CD14-positive monocyte (primary cell): Measurements from ENCODE around the gene RASA4B. TPM values are rescaled to one million over a fixed set of nuclear protein-coding genes. Genes with fewer than 3 reads are reported as not detected.
"Not testable (repeated sequence)": the region's sequence is repeated elsewhere in the genome, so short reads cannot be mapped to it uniquely, and the experiment has no call there.

Source experiments
- DNase-seq, 3 donors: peaks; one replicate each; pipeline ENCODE4 v3.0.0-alpha.2; 2011 to 2022
- H2AFZ ChIP-seq: 2 replicates; pipeline ENCODE4 v1.6.0; 2012; ENCODE audit warnings: mild to moderate bottlenecking, low read depth, low read length, inconsistent platforms; ENCODE audit not compliant: insufficient read depth, poor library complexity, severe bottlenecking
- H3K27ac ChIP-seq, 2 donors: 1 replicate in 1 of 2; 2 replicates in 1 of 2; pipeline ENCODE4 v1.5.1; 2012 to 2013; ENCODE audit warnings: low read length in 2 of 2, control low read depth in 1 of 2, inconsistent platforms in 1 of 2, low read depth in 1 of 2, mild to moderate bottlenecking in 1 of 2
- H3K27me3 ChIP-seq, 2 donors: one replicate each; pipeline versions ENCODE4 v1.6.0 to v1.6.1; 2011 to 2013; ENCODE audit warnings: low read length in 2 of 2; ENCODE audit not compliant: control insufficient read depth in 2 of 2, insufficient read depth in 2 of 2
- H3K36me3 ChIP-seq, 2 donors: replicated peaks in 1 of 2; 1 replicate in 1 of 2; 2 replicates in 1 of 2; pipeline versions ENCODE4 v1.5.1 to v1.6.1; 2012 to 2013; ENCODE audit warnings: low read length in 2 of 2, control low read depth in 1 of 2, inconsistent platforms in 1 of 2, mild to moderate bottlenecking in 1 of 2; ENCODE audit not compliant: insufficient read depth in 2 of 2, control insufficient read depth in 1 of 2
- H3K4me1 ChIP-seq, 2 donors: 1 replicate in 1 of 2; 2 replicates in 1 of 2; pipeline versions ENCODE4 v1.5.1 to v1.6.1; 2012 to 2013; ENCODE audit warnings: low read length in 2 of 2, control low read depth in 1 of 2, inconsistent platforms in 1 of 2, mild to moderate bottlenecking in 1 of 2, moderate library complexity in 1 of 2; ENCODE audit not compliant: insufficient read depth in 2 of 2, control insufficient read depth in 1 of 2
- H3K4me2 ChIP-seq: replicated peaks from 2 replicates; pipeline ENCODE3; 2012; ENCODE audit warnings: low read length, moderate library complexity, mild to moderate bottlenecking; ENCODE audit not compliant: poor library complexity, severe bottlenecking; ENCODE audit errors: extremely low read depth
- H3K4me3 ChIP-seq, 3 experiments: fragments of 200-600 bp in 1 of 3; sonication (generic) in 1 of 3; replicated peaks in 1 of 3; 1 replicate in 2 of 3; 2 replicates in 1 of 3; pipeline ENCODE4 v1.5.1; 2011 to 2013; ENCODE audit warnings: low read length in 3 of 3, mild to moderate bottlenecking in 3 of 3, control low read depth in 2 of 3, low read depth in 2 of 3, inconsistent platforms in 1 of 3, moderate library complexity in 1 of 3
- H3K79me2 ChIP-seq: 2 replicates; pipeline ENCODE4 v1.6.0; 2012; ENCODE audit warnings: mild to moderate bottlenecking, control low read depth, inconsistent platforms, low read length, moderate library complexity; ENCODE audit not compliant: insufficient read depth
- H3K9ac ChIP-seq: 2 replicates; pipeline ENCODE4 v1.6.0; 2017; ENCODE audit warnings: low read length, mild to moderate bottlenecking; ENCODE audit not compliant: insufficient read depth, poor library complexity, severe bottlenecking
- H3K9me3 ChIP-seq, 2 donors: replicated peaks in 1 of 2; 1 replicate in 1 of 2; 2 replicates in 1 of 2; pipeline versions ENCODE4 v1.5.1 to v1.6.1; 2012 to 2013; ENCODE audit warnings: low read length in 2 of 2, control low read depth in 1 of 2; ENCODE audit not compliant: control insufficient read depth in 1 of 2, insufficient read depth in 1 of 2
- H4K20me1 ChIP-seq: 2 replicates; pipeline ENCODE4 v1.6.0; 2012; ENCODE audit warnings: mild to moderate bottlenecking, low read length, control low read depth, moderate library complexity; ENCODE audit not compliant: insufficient read depth
- H3K27ac Mint-ChIP-seq, 7 donors: one replicate each; pipeline ENCODE4 v1.8.0; 2020; ENCODE audit warnings: mild to moderate bottlenecking in 7 of 7, mixed read lengths in 7 of 7, moderate library complexity in 6 of 7, inconsistent platforms in 2 of 7
- H3K27me3 Mint-ChIP-seq, 3 donors: one replicate each; pipeline ENCODE4 v1.8.0; 2021 to 2022; ENCODE audit warnings: low read depth in 3 of 3, mild to moderate bottlenecking in 3 of 3, mixed read lengths in 3 of 3, moderate library complexity in 3 of 3, inconsistent platforms in 1 of 3
- H3K36me3 Mint-ChIP-seq, 2 donors: one replicate each; pipeline ENCODE4 v1.8.0; 2020; ENCODE audit warnings: mixed read lengths in 2 of 2, inconsistent platforms in 1 of 2, mild to moderate bottlenecking in 1 of 2
- H3K4me1 Mint-ChIP-seq: one replicate; pipeline ENCODE4 v1.8.0; 2020; ENCODE audit warnings: mild to moderate bottlenecking, mixed read lengths
- H3K4me3 Mint-ChIP-seq, 2 donors: one replicate each; pipeline ENCODE4 v1.8.0; 2020; ENCODE audit warnings: mild to moderate bottlenecking in 2 of 2, mixed read lengths in 2 of 2, moderate library complexity in 1 of 2
- H3K9me3 Mint-ChIP-seq, 7 donors: one replicate each; pipeline ENCODE4 v1.8.0; 2020 to 2022; ENCODE audit warnings: mixed read lengths in 7 of 7, mild to moderate bottlenecking in 6 of 7, moderate library complexity in 6 of 7, inconsistent platforms in 2 of 7
- WGBS: methylation state at CpG from one replicate; pipeline ENCODE4 v1.1.5; 2013; ENCODE audit warnings: missing lambda C conversion rate; ENCODE audit not compliant: insufficient coverage; 5-methylcytosine and 5-hydroxymethylcytosine counted together
- intact Hi-C, 2 donors: fragments of 100-400 bp; cut with micrococcal nuclease; formaldehyde crosslinking; loops; one replicate each; pipeline versions ENCODE4 v1.15.0 to v1.15.1; 2023
- polyA plus RNA-seq, 3 donors: library from polyadenylated mRNA; depleted of rRNA in 1 of 3; unstranded in 2 of 3; stranded (reverse) in 1 of 3; fragments of 300-500 nt in 2 of 3; fragments of >200 nt in 1 of 3; fragmentation: Illumina TruSeq in 2 of 3; gene quantifications; 1 replicate in 2 of 3; 2 replicates in 1 of 3; pipeline ENCODE4 v1.2.3, GENCODE V29; 2012 to 2021

The RASA4B gene
- polyA plus RNA-seq, 3 donors, result 6.3 to 24.1 (median 20.1) TPM

DNA sequence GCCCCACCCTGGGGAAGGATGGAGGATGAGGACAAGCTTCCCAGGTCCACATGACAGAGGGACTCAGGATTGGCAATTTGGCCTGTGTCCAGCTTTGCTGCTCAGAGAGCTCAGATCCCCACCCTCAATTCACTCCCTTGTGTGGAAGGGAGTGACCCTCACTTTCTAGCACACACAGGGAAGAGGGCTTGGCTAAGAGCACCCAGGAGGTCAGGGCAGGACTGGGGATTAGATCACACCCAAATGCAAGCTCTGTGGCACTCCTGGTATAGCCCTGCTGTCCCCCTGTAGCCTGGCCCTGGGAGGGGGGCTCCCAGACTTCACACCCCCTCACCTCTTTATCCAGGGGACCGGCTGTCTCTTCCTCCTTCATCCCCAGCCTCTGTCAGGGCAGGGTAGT, 26.8 kb upstream of the RASA4B start:
- DNase-seq, H3K36me3 Mint-ChIP-seq, H3K27me3 ChIP-seq, H3K4me3 Mint-ChIP-seq, intact Hi-C loops, H3K27ac ChIP-seq, H3K9me3 ChIP-seq, H2AFZ ChIP-seq, H3K27ac Mint-ChIP-seq, H3K27me3 Mint-ChIP-seq, H4K20me1 ChIP-seq, H3K9me3 Mint-ChIP-seq, H3K36me3 ChIP-seq, H3K4me2 ChIP-seq, H3K79me2 ChIP-seq, H3K9ac ChIP-seq, H3K4me3 ChIP-seq, H3K4me1 ChIP-seq, H3K4me1 Mint-ChIP-seq: not testable (repeated sequence)
- no CpG with 5 or more reads among the region's 1 CpG for WGBS

DNA sequence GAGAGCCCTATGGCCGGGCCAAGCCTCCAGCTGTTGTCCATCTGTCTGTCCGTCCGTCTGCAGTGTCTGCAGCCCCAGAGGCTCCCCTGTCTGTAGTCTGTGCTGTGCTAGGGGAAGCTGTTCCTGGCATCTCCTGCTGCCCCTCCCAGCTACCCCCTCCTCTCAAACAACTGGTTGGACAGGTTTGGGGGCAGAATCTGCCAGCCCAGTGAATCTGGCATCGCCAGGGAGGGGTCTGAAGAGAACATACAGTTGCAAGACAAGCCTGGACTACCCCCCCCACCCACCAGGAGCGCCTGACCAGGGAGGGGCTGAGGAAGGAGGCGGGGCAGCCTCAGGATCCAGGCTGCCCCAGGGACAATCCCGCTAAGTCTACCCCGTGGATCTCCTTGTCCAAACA, 26.0 kb upstream of the RASA4B start, which contains the start of gene UPK3BL2:
Gene UPK3BL2 (minus strand): TSS at position 101 of the 400 bp plus-strand sequence. CDS start 60 bp downstream, at position 41.
- H2AFZ ChIP-seq, H3K4me3 Mint-ChIP-seq, H3K4me1 ChIP-seq, H3K27ac ChIP-seq, H3K4me2 ChIP-seq, H3K36me3 Mint-ChIP-seq, H3K9me3 ChIP-seq, intact Hi-C loops, H3K4me3 ChIP-seq, H3K4me1 Mint-ChIP-seq, H4K20me1 ChIP-seq, DNase-seq, H3K27me3 Mint-ChIP-seq, H3K79me2 ChIP-seq, H3K36me3 ChIP-seq, H3K27ac Mint-ChIP-seq, H3K9me3 Mint-ChIP-seq, H3K9ac ChIP-seq, H3K27me3 ChIP-seq: not testable (repeated sequence)
- WGBS, result no CpG with 5 or more reads among the region's 8 CpGs

DNA sequence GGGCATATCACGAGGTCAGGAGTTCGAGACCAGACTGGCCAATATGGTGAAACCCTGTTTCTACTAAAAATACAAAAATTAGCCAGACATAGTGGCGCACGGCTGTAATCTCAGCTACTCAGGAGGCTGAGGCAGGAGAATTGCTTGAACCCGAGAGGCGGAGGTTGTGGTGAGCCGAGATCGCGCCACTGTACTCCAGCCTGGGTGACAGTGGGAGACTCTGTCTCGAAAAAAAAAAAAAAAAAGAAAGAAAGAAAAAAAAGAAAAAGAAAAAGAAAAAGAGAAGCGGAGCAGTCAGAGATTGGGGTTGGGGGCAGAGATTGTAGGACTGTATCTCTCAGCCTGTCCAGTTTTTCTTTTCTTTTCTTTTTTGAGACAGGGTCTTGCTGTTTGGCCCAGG, 25.2 kb upstream of the RASA4B start:
- H3K9me3 ChIP-seq, H3K27me3 Mint-ChIP-seq, H3K27ac ChIP-seq, H3K9me3 Mint-ChIP-seq, H3K79me2 ChIP-seq, H3K4me1 Mint-ChIP-seq, H3K36me3 ChIP-seq, H3K4me3 Mint-ChIP-seq, H3K27me3 ChIP-seq, H3K9ac ChIP-seq, H3K4me2 ChIP-seq, H3K4me3 ChIP-seq, intact Hi-C loops, DNase-seq, H3K27ac Mint-ChIP-seq, H3K36me3 Mint-ChIP-seq, H3K4me1 ChIP-seq, H2AFZ ChIP-seq, H4K20me1 ChIP-seq: not testable (repeated sequence)
- no CpG with 5 or more reads among the region's 11 CpGs for WGBS

DNA sequence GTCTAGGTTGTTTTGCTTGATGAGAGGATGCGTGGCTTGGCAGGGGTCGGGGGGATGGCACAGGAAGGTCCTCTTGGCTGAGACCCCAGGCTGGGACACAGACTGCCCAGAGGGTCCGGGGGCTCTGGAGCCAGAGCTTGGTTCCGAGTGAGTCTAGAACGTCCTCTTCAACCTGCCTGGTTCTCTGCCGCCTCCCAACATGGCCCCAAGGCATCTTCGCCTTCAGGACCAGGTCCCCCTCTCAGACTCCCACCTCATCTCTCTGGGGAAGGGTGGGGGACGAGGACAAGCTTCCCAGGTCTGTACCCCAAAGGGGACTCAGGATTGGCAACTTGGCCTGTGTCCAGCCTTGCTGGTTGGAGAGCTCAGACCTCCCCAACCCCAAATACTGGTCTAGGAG, 24.5 kb upstream of the RASA4B start:
- intact Hi-C loops, H3K27me3 Mint-ChIP-seq, DNase-seq, H3K4me3 ChIP-seq, H3K27me3 ChIP-seq, H3K4me1 ChIP-seq, H3K36me3 Mint-ChIP-seq, H3K9ac ChIP-seq, H2AFZ ChIP-seq, H3K4me3 Mint-ChIP-seq, H3K9me3 ChIP-seq, H3K79me2 ChIP-seq, H3K9me3 Mint-ChIP-seq, H3K4me1 Mint-ChIP-seq, H3K36me3 ChIP-seq, H4K20me1 ChIP-seq, H3K27ac ChIP-seq, H3K4me2 ChIP-seq, H3K27ac Mint-ChIP-seq: not testable (repeated sequence)
- no CpG with 5 or more reads among the region's 8 CpGs for WGBS
